Spleen (tissue), 7 donors: ENCODE results near the gene AUH.

Experiments
- CTCF ChIP-seq, 11 experiments: fragments of 200-600 bp in 7 of 11; fragments of 450-650 bp in 4 of 11; sonication (generic) in 4 of 11; IDR thresholded peaks in 8 of 11; conservative IDR thresholded peaks in 3 of 11; 1 replicate in 7 of 11; 2 replicates in 4 of 11; pipeline versions ENCODE4 v1.4.0 to v1.8.0; 2016 to 2021; ENCODE audit warnings: antibody characterized with exemption in 11 of 11, inconsistent platforms in 4 of 11, mild to moderate bottlenecking in 1 of 11
- POLR2A ChIP-seq, 3 donors: fragments of 450-650 bp; IDR thresholded peaks; one replicate each; pipeline ENCODE4 v1.5.1; 2017; ENCODE audit warnings: antibody characterized with exemption in 3 of 3, mild to moderate bottlenecking in 1 of 3
- POLR2AphosphoS5 ChIP-seq, 3 donors: sonication (generic); formaldehyde crosslinking; IDR thresholded peaks; one replicate each; pipeline ENCODE4 v1.5.1; 2017; ENCODE audit warnings: antibody characterized with exemption in 3 of 3
- donor health status: DM: no; HTN: no; CAD: no; lungs with moderate emphysema.
- donor health status: DM: no; HTN: no; CAD: no.
- donor health status: DM: no; HTN: no; CAD: no.

DNA sequence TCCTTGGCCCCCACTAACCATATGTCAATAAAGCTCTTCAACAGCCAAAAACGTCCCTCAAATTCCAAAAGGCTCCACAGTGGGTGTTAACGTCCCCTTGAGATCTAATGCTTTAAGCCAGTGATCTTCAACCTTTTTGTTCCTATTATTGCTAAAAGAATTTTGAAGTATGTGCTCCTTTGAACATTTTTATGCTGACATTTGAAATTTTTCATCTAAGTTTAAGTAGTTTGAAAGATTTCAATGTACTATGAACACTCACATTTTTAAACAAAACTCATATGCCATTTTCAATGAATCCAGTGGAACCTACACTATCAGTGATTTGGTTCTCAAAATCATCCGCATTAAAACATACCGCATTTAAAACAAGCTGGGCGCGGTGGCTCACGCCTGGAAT is 29.9 kb downstream of the AUH start:
- TF ChIP-seq CTCF (IDR thresholded peaks at IDR 0.05 in 8 of 11, conservative IDR thresholded peaks at IDR 0.05 in 3 of 11): no peak
- no peak for TF ChIP-seq POLR2A (IDR thresholded peaks at IDR 0.05)
- no peak for TF ChIP-seq POLR2AphosphoS5 (IDR thresholded peaks at IDR 0.05)
